Amygdala (tissue), 56 donors: ENCODE results near the gene ZNF135.

Experiments
- DNase-seq, 56 donors: peaks; one replicate each; lab custom pipeline; 2025; lab: John Stamatoyannopoulos, UW

Gene ZNF135

DNA sequence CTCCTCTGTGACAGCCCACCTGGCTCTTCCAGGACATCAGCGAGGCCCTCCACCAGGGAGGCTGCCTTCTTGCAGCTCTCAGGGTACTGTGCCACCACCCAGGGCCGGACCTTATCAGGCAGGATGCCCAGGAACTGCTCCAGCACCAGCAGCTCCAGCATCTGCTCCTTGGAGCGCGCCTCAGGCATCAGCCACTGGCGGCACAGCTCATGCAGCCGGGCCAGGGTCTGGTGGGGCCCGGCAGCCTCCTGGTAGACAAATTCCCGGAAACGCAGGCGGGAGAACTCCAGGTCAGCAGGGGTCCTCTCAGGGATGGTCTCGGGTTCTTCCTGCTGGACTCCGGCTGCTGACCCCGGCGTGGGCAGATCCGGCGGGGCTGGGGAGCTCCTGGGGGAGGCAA is 30.8 kb downstream of the ZNF135 start:
- DNase-seq: no peak

DNA sequence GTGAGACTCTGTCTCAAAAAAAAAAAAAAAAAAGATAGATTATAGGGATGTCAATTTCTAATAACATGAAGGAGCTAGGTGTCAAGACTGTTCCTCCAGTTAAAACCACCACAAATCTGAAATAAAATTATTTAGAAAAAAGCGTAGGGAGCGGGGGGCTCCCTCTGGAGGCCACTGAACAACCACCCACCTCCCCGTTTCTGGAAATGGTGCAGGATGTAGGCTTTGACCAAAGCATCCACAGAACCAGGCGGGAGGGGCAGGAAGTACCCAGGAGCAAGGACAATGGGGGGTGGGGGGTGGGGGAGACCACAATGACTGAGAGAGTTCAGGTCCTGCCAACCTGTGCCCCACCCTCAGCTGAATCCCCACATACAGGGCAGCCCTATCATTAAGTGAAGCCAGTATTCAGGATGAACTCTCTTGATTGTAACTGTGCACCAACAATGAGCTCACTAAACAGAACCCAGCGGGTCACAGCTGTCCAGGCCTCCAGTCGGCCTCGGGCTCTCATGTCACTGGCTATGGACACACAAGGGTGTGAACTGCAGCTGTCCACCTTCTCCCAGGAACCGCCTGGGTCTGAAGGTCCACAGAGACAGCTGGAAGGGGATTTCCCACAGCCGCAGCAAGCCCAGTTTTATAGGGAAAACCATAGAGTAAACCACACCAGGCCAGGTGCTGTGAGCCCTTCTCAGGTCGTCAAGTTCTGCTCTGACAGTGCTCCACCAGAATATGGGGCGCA is 32.3 kb downstream of the ZNF135 start:
- DNase-seq: no peak

DNA sequence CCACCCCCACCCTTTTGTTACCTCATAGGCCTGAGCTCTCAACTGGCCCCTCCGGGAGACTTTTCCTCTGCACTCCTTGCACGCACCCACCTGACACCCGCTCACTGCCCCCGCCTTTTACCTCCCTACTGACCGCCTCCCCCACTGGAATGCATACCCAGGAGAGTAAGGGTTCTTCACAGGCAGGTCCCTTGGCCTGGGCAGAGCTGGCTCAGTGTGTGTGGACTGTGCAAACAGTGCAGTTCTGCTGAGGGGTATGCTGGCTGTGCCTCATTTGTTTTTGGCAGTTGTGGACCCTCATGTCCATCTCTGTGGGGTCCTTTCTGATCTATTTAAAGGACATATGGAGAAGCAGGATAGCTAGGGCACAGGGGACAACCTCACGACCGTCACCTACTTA is 34.0 kb downstream of the ZNF135 start:
- DNase-seq: no peak

DNA sequence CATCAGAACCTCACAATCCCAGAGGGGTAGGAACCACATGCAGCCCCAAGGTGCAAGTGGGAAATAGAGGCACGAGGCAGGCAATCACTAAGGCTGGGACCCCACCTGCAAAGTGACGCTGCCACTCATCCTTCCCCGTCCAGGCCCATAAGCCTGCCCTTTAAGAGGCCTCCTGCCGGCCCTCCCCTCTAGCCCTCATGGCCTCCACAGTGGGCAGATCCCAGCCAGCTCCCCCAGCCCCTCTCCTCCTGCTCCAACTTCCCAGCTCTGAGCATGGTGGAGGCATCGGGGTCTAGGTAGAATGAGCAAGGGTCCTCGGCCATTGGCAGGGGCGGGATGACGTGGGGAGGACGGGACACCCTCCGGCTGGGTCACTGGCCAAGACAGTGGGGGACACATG is 36.2 kb downstream of the ZNF135 start:
- DNase-seq: no peak

DNA sequence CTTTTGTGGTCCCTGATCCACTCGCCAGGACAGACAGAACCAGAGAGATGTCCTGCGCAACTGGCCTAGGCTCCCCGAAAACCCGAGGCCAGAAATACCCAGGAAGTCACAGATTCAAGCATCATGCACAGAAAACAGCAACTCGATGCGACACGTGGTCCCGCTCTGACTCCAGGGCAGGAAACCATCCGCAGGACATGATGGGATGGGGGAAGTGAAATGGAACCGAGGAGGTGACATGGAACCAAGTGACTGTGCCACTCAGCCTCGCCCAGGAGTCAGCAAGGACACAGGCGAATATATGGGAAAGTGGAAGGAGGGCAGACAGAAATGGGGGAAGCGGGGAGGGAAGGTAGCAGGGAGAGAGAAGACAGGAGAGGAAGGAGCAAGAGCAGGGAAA is 37.8 kb downstream of the ZNF135 start:
- no peak for DNase-seq

DNA sequence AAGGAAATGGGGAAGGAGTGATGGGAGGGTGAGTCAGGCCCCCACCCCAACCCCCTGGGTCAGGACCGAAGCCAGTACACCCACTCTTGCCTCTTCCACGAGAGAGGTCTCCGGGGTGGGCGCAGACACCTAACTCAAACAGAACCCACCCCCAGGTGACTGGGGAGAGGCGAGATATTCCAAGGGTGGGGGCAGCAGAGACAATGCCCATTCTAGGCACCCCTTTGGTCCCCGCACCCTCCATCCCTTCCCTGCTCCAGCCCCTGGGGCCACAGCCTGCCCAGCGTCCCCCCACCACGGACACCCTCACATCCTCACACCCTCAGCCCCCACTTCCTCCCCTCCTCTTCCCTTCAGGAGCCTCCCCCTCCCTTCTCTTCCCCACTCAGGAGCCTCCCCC is 38.3 kb downstream of the ZNF135 start:
- DNase-seq: peak in 1 of 56 donors; percentile 18

DNA sequence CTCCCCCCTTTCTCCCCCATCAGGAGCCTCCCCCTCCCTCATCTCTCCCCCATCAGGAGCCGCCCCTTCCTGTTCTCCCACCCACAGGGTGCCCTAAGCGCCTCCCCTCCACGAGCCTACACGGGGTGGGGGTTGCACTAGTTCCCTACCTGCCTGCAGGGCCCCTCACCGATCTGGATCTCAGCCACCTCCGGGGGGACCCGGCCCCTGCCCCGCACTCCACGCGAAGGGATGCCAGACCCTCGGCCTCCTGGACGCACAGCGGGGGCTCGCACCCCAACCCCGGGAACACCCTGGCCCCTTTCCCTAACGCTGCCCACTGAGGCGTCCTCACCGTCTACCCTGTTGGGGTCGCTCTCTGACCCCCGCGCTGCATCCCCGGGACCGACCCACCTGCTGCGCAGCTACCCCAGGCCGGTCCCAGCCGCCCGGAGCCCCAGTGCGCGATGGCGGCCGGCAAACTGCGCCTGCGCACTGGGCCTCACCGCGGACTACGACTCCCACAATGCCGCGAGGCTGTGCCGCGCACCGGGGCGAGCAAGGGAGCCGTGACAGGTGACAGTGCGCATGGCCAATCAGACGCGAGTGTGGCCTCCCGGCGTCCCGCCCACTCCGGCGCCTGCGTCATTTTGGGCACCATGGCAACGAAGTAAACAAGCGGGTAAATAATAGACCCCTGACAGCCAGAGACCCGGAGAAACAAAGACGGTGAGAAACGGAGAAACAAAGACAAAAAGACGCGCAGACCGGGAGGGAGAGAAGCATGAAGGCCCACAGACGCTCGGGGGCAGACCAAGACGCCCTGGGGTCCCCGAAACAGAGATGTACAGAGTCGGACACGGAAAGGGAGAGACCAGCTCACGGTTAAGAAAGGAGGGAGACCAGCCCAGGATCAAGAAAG is 38.9 kb downstream of the ZNF135 start, which contains the start of gene ZSCAN18:
Gene ZSCAN18 (minus strand): TSS at position 451 of the 901 bp plus-strand sequence. CDS start 7,964 bp downstream, outside the sequence.
- peak; percentile 58 to 98 (median 93) for DNase-seq

DNA sequence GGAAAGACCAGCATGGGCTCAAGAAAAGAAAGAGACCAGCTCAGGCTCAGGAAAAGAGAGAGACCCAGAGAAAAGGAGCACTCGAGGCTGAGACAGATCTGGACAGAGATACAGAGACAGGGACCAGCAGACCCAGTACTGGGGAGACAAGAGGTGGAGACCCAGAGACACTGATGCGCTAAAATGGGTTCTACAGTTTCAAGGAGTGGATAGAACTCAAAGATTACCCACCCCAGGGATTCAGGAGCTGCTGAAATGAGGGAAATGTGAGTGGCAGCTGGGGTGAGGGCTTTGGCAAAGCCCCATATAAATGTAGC is 39.6 kb downstream of the ZNF135 start:
- no peak for DNase-seq

DNA sequence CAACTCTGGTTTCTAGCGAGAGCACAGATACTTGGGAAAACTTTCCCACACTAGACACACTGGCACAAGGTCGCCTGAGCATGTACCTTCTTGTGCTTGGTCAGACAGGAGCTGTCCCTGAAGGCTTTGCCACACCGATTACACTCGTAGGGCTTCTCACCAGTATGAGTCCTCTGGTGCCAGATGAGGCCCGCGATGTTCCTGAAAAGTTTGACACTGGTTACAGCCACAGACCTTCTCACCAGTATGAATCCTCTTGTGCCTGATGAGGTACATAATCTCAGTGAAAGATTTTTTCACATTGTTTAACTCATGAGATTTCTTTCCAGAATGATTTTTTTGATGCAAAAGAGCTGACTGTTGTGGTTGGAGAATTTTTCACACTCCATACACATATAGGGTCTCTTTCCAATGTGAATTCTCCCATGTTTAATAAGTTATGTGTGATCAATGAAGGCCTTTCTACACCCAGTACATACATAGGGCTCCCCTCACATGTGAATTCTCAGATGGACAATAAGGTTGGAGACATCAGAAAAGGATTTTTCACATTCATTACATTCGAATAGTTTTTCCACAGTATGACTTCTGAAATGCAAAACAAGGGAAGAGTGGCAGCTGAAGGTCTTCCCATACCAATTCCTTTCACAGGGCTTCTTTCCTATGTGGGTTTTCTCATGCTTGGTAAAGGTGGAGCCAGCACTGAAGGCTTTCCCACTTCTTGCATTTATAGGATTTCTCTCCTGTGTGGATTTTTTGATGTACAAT is 48.9 kb downstream of the ZNF135 start:
- DNase-seq: no peak

DNA sequence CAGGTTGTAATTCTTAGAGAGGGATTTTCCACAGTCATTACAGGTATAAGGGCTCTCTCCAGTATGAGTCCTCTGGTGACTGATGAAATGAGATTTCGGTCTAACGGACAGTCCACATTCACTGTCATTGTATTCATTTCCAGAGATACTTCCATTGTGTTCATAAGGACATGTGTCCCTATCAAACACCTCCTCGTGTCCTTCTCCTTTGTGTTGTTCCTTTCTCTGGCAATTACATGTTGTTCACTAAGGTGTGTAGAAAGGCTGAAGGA is 49.4 kb downstream of the ZNF135 start:
- no peak for DNase-seq

DNA sequence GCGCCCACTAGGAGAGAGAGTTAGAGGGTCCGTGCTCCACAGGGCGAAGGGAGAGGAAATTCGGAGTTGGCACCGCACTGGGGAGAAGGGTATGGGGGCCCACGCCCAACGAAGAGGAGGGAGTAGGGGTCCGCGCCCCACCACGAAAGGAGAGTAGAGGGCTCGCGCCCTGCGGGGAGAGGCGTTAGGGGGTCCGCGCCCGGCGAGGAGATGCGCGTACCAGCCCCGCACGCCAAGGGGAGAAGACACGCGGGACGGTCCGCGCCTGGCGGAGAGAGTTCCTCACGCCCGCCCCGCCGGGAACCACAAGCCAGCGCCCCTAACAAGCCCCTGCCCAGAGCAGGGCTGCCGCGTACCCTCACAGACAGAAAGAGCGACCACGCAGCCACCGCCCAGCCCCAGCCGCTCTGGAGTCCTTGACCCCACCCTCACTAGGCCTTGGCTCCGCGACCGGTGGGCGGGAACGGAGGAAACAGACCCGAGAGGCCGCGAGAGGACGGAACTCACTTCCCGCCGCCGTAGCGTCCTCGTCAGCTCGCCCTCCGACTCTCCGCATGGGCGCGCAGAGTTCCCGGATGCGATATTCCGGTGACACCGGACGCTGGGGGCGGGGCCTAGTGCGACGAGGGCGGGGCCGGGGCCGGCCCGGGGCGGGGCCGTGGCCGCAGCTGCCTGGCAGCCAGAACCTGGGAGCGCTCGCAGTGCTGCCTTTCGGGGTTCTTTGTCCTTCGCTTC is 58.9 kb downstream of the ZNF135 start:
- peak in 1 of 56 donors; percentile 6 for DNase-seq

DNA sequence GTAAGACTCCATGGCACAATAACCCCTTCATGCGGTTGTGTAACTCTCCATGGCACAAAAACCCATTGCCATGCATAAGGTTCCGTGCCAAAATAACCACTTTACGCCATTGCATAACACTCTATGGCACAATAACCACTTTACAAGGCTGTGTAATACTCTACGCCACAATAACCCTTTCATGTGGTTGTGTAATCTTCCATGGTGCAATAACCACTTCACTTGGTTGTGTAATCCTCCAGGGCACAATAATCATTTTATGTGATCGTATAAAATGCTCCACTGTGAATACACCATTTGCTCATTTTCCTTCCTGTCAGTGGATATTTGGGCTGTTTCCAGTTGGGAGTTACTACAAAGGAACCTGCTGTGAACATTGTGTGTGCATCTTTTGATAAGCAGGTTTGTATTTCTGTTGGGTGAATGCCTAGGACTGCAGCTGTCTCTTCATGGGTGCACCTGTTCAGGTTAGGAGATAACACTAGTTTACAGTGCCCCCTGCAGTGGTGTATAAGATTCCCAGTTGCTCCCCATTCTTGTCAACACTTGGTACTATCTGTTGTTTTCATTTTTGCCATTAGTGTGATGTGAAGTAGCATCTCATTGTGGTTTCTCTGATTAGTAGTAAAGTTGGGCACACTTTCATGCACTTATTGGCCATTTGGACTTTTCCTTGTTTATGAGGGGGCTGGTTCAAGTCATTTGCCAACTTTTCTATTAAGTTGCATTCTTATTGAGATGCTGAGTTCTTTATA is 60.1 kb downstream of the ZNF135 start:
- no peak for DNase-seq
